ENCODE results near the gene ALG3. TPM values are rescaled to one million over a fixed set of nuclear protein-coding genes. Genes with fewer than 3 reads are reported as not detected.
A peak's percentile ranks its signal among the peaks of the same experiment; 100 is the strongest.

Gene ALG3
- polyA plus RNA-seq, 1 donor = 37.0 TPM

- no peak for DNase-seq
Observed at GRCh38 chr3:184235381-184236032, 13.3 kb downstream of the ALG3 start.

DNA sequence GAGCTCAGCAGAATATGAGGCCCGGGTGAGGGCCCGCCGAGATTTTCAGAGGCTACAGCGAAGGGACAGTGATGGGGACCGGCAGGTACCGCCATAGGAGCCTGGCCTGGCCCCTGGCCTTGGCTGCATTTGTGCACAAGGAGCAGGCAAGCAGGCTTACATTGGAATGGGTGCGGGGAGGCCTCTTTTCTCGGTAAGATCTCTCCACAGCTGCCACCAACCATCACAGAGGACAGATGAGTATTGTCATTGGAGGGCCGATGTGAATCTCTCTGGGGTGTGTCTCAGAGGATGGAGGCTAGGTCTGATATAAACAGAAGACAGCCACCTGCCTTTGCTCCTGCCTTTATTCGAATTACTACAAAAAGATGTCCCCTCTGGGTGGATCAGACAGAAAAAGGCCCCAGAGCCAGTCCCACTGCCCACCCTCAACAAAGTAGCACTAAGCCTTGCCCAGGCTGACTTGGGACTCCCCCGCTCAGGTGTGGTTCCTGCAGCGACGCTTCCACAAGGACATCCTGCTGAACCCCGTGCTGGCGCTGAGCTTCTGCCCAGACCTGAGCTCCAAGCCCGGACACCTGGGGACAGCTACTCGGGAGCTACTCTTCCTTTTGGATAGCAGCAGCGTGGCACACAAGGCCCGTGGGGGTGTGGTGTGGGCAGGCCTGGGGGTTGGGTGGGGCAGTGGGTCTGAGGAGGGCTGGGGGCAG, 13.9 kb downstream of the ALG3 start:
- DNase-seq = no peak

- DNase-seq = no peak
Observed at GRCh38 chr3:184234224-184234623, 14.5 kb downstream of the ALG3 start.

- no peak for DNase-seq
Observed at GRCh38 chr3:184233127-184233843, 15.5 kb downstream of the ALG3 start.

DNA sequence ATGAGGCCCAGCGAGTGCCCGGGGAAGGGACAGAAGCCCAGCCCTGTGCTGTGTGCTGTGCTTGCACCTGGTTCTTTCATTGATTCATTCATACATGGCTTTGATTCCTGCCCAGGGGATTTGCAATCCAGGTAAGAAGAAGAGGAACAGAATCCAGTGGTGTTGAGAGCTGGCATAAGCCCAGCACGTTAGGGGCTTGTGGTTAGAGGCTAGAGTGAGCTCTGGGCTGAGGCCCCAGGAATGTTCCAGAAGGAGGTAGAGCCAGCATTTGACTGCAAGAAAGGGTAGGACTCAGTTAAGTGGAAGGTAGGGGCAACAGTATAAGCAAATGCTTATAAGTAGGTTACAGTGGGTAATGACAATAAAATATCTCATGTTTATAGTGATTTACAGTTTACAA, 17.1 kb downstream of the ALG3 start:
- DNase-seq = no peak

GRCh38 chr3:184230603-184231528, 17.9 kb downstream of the ALG3 start:
- DNase-seq = no peak

- no peak for DNase-seq
Observed at GRCh38 chr3:184230081-184230602, 18.6 kb downstream of the ALG3 start.

- peak; percentile 43 for DNase-seq
Observed at GRCh38 chr3:184229394-184230080, 19.2 kb downstream of the ALG3 start, which contains the start of gene VWA5B2. TSS of gene VWA5B2 (plus strand) at chr3:184229585. CDS start at chr3:184230529, 944 bp downstream.

DNA sequence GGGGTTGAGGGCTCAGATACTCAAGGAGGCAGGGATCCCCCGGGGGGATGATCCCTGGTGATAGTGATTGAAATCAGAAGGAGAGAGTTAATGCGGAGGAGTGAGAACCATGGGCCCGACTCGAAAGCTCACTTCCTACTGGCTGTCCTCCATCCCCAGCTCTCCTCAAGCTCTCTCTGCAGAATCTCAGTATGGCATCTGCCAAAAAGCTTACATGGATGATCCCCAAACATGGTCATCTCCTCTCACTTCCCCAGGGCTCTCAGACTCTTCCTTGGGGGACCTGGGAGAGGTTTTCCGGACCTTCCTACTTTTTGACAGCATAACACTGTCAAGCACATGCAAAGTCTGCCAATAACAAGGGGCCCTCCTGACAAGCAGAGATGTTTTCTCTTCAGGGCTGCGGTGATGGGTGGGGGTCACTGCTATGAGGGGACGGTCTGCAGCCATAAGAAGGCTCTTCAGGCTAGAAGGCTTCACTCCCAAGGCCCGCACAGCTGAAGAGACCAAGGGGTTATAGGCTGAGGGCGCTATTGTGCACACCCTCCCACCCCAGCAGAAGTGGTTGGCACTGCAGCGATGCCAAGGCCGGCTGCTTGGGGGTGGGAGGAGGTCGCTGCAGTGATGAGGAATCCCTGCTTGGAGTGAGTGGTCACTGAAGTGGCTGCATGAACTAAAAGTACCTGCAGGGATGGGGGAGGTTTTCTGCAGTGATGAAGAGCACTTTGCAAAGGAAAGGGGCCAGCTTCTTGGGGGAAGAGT, 20.2 kb downstream of the ALG3 start:
- DNase-seq = no peak

DNA sequence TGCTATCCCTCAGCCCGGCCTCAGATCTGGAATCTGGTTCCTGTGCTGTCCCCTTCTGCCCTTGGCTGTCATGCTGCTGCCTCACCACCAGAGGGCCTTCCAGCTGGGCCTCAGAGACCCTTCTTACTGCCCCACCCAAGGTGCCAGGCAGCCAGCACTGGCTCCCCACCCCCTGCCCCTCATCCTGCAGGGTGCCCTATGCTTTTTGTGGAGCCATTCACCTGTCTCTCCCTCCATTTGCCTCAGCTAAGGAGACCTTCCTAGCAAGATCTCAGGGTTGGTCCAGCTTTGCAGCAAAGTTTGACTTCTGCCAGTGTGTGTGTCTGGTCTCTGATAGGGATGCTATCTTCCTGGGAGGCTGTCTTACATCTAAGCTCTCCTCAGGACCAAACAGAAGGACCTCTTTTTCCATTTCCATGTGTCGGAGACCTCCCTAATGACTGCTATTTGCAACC, 21.3 kb downstream of the ALG3 start:
- DNase-seq = no peak

GRCh38 chr3:184223946-184224345, 24.8 kb downstream of the ALG3 start:
- no peak for DNase-seq

GRCh38 chr3:184222521-184222920, 26.2 kb downstream of the ALG3 start:
- DNase-seq = no peak

- no peak for DNase-seq
Observed at GRCh38 chr3:184218814-184219213, 29.9 kb downstream of the ALG3 start.

- no peak for DNase-seq
Observed at GRCh38 chr3:184211718-184212117, 37.0 kb downstream of the ALG3 start.

GRCh38 chr3:184211297-184211696, 37.5 kb downstream of the ALG3 start:
- no peak for DNase-seq

- DNase-seq = no peak
Observed at GRCh38 chr3:184209146-184209923, 39.4 kb downstream of the ALG3 start.

DNA sequence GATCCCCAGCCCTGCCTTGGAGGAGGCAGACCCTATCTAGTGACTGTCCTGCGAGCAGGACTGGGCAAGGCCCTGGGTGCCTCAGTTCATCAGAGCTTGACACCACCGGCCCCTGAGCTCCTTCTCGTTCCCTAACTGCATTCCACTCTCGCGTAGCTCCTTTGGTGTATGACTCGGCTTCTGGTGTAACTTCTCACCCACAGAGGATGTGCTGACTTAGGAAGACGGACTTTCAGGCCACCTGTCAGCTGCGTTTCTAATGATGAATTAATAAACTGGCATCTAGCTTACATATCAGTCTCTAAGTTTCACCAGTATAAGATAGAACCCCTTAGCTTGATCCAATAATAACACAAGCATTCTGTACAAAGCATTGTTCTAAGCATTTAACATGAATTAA, 45.2 kb downstream of the ALG3 start:
- DNase-seq = no peak

DNA sequence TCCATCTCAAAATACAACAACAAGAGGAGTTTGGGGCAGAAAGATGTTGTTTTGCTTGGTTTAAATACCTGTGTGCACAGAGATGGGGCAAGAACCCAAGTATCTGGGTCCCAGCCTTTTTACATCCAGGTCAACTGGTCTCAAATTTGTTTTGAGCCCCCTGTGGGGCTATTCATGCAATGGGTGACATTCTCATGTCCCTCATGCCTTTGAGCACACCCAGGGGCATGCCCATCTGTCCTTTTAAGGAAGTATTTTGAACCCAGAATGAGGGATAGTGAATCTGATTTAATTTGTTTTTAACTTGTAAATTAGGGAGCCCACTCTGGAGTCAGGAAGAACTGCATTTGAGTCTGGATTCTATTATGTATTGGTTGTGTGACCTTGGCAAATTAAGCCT, 47.9 kb downstream of the ALG3 start:
- no peak for DNase-seq

GRCh38 chr3:184198509-184198908, 50.3 kb downstream of the ALG3 start:
- no peak for DNase-seq
